Body of pancreas (tissue), 4 donors: Measurements from ENCODE around the gene PGM1.

Experiments
- POLR2A ChIP-seq, 3 donors: fragments of 450-650 bp; IDR thresholded peaks; one replicate each; pipeline ENCODE4 v1.6.1; 2016; ENCODE audit warnings: antibody characterized with exemption in 3 of 3, mild to moderate bottlenecking in 2 of 3
- TF ChIP-seq, protein P1 (sequence below), 7 experiments: fragments of 450-650 bp in 4 of 7; fragments of 200-600 bp in 3 of 7; sonication (generic) in 3 of 7; IDR thresholded peaks; one replicate each; pipeline ENCODE4 v1.5.1; 2016 to 2019; ENCODE audit warnings: antibody characterized with exemption in 7 of 7

DNA sequence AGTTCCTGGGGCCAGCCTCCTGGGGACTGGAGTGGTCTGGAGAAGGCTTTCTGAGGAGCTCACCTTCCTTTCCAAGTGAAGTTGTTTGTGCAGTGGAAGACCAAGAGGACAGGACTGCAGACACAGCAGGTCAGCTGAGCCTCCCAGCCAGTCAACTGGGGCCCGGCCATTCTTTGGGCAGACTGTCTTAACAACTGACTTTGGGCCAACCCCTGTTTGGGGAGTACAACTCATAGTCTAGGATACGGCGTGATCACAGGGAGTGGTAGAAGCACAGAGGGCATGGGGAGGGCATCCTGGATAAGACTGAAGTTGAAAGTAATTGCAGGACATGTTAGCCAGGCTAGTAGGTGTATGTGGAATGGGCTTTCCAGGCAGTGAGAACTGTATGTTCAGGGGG lies 50.3 kb downstream of the PGM1 start:
- TF ChIP-seq, protein P1, sequence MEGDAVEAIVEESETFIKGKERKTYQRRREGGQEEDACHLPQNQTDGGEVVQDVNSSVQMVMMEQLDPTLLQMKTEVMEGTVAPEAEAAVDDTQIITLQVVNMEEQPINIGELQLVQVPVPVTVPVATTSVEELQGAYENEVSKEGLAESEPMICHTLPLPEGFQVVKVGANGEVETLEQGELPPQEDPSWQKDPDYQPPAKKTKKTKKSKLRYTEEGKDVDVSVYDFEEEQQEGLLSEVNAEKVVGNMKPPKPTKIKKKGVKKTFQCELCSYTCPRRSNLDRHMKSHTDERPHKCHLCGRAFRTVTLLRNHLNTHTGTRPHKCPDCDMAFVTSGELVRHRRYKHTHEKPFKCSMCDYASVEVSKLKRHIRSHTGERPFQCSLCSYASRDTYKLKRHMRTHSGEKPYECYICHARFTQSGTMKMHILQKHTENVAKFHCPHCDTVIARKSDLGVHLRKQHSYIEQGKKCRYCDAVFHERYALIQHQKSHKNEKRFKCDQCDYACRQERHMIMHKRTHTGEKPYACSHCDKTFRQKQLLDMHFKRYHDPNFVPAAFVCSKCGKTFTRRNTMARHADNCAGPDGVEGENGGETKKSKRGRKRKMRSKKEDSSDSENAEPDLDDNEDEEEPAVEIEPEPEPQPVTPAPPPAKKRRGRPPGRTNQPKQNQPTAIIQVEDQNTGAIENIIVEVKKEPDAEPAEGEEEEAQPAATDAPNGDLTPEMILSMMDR (IDR thresholded peaks at IDR 0.05), result no peak
- no peak for TF ChIP-seq POLR2A (IDR thresholded peaks at IDR 0.05)
